HepG2 (cell line): ENCODE measurements around the gene CHTF18. TPM values are rescaled to one million over a fixed set of nuclear protein-coding genes. Genes with fewer than 3 reads are reported as not detected.

ENCODE experiments used
- ATAC-seq: fragments of 200-7000 bp; cut with Tn5 transposase; 3 replicates; pipeline ENCODE4 v1.9.1; 2020; ENCODE audit warnings: mild to moderate bottlenecking, moderate library complexity
- BruUV-seq: library from RNA; stranded (reverse); fragments of 400-500 nt; replicated peaks from 2 replicates; lab custom pipeline; 2021; lab: Mats Ljungman, UMichigan
- CTCF ChIA-PET: fragments of 300-600 bp; formaldehyde crosslinking; extraction: SDS; loops from one replicate; lab custom pipeline; 2021; ENCODE audit warnings: low total read pairs, inconsistent platforms, low intra/inter-chr PET ratio; lab: Yijun Ruan, JAX
- POLR2A ChIA-PET: fragments of 350-600 bp; sonication (Branson Sonifier 250); formaldehyde crosslinking; loops from one replicate; lab custom pipeline; 2020; ENCODE audit warnings: antibody characterized with exemption, inconsistent platforms; lab: Yijun Ruan, JAX
- DNase-seq: peaks from one replicate; pipeline ENCODE4 v3.0.0-alpha.2; 2015; ENCODE audit warnings: low spot score
- FAIRE-seq: peaks from 3 replicates; lab custom pipeline; 2011; peaks lifted over from hg19 to GRCh38; lab: Jason Lieb, UNC
- H2AFZ ChIP-seq: one replicate; pipeline ENCODE4 v1.6.1; 2011; ENCODE audit warnings: low read length, inconsistent platforms
- H3K27ac ChIP-seq: fragments of 300-600 bp; 3 replicates; pipeline ENCODE4 v1.8.0; 2011; ENCODE audit warnings: mixed run types, mild to moderate bottlenecking, mixed read lengths, low read length, inconsistent platforms; ENCODE audit not compliant: insufficient read depth; ENCODE audit errors: extremely low read length
- H3K27me3 ChIP-seq, 2 experiments: fragments of 200-600 bp in 1 of 2; 2 replicates in 1 of 2; 3 replicates in 1 of 2; pipeline versions ENCODE4 v1.6.0 to v1.8.0; 2011; ENCODE audit warnings: low read length in 2 of 2, mild to moderate bottlenecking in 2 of 2, moderate library complexity in 2 of 2, inconsistent platforms in 1 of 2; ENCODE audit not compliant: insufficient read depth in 2 of 2, control insufficient read depth in 1 of 2
- H3K36me3 ChIP-seq, 2 experiments: fragments of 200-600 bp in 1 of 2; replicated peaks in 1 of 2; 2 replicates in 1 of 2; 3 replicates in 1 of 2; pipeline versions ENCODE4 v1.5.1 to v1.8.0; 2011; ENCODE audit warnings: low read length in 2 of 2, inconsistent platforms in 1 of 2; ENCODE audit not compliant: insufficient read depth in 2 of 2, control insufficient read depth in 1 of 2
- H3K4me1 ChIP-seq: 2 replicates; pipeline ENCODE4 v1.5.1; 2012; ENCODE audit warnings: low read length, inconsistent platforms; ENCODE audit not compliant: insufficient read depth
- H3K4me2 ChIP-seq: 2 replicates; pipeline ENCODE4 v1.6.0; 2011; ENCODE audit warnings: low read depth, low read length, inconsistent platforms
- H3K4me3 ChIP-seq, 3 experiments: fragments of 200-600 bp in 1 of 3; sonication (generic), shearing (Covaris generic) in 1 of 3; replicated peaks in 1 of 3; 2 replicates each; pipeline ENCODE4 v1.5.1; 2011 to 2016; ENCODE audit warnings: low read length in 3 of 3, inconsistent platforms in 2 of 3, low read depth in 2 of 3, mild to moderate bottlenecking in 2 of 3, control low read depth in 1 of 3, mixed read lengths in 1 of 3; ENCODE audit not compliant: insufficient read depth in 1 of 3
- H3K79me2 ChIP-seq: one replicate; pipeline ENCODE4 v1.6.1; 2011; ENCODE audit warnings: low read length, inconsistent platforms; ENCODE audit not compliant: insufficient read depth
- H3K9ac ChIP-seq: 2 replicates; pipeline ENCODE4 v1.6.0; 2011; ENCODE audit warnings: mild to moderate bottlenecking, low read depth, low read length, inconsistent platforms; ENCODE audit not compliant: insufficient read depth
- H3K9me3 ChIP-seq: 2 replicates; pipeline ENCODE4 v1.5.1; 2012; ENCODE audit warnings: mild to moderate bottlenecking, low read length
- H4K20me1 ChIP-seq: 2 replicates; pipeline ENCODE4 v1.6.0; 2011; ENCODE audit warnings: inconsistent platforms, mild to moderate bottlenecking, low read length, moderate library complexity; ENCODE audit not compliant: insufficient read depth
- GLI4 ChIP-seq: sonication (generic); formaldehyde crosslinking; IDR thresholded peaks from 2 replicates; pipeline ENCODE4 v1.5.1; 2020; ENCODE audit warnings: missing genetic modification reagents, mild to moderate bottlenecking, moderate library complexity, borderline replicate concordance
- JARID2 ChIP-seq: sonication (generic); formaldehyde crosslinking; IDR thresholded peaks from 2 replicates; pipeline ENCODE4 v1.8.1; 2023; ENCODE audit warnings: missing genetic modification reagents, inconsistent platforms; ENCODE audit not compliant: insufficient replicate concordance
- MLLT10 ChIP-seq: sonication (generic); formaldehyde crosslinking; IDR thresholded peaks from 2 replicates; pipeline ENCODE4 v1.4.0; 2020; ENCODE audit warnings: missing genetic modification reagents
- MYNN ChIP-seq: sonication (generic); formaldehyde crosslinking; IDR thresholded peaks from 2 replicates; pipeline ENCODE4 v1.4.0; 2020; ENCODE audit warnings: mild to moderate bottlenecking, low read depth, missing genetic modification reagents
- REXO4 ChIP-seq: sonication (generic); formaldehyde crosslinking; IDR thresholded peaks from 2 replicates; pipeline ENCODE4 v1.8.0; 2022; ENCODE audit warnings: missing genetic modification reagents, mild to moderate bottlenecking, borderline replicate concordance
- SP5 ChIP-seq: IDR thresholded peaks from 2 replicates; pipeline ENCODE4 v1.6.1; 2016; ENCODE audit warnings: low read depth, borderline replicate concordance
- TBX2 ChIP-seq: sonication (generic); formaldehyde crosslinking; IDR thresholded peaks from 2 replicates; pipeline ENCODE4 v1.5.0; 2020; ENCODE audit warnings: missing genetic modification reagents, mild to moderate bottlenecking, borderline replicate concordance
- ZNF605 ChIP-seq: sonication (generic); formaldehyde crosslinking; IDR thresholded peaks from 2 replicates; pipeline ENCODE4 v1.8.0; 2022; ENCODE audit warnings: mild to moderate bottlenecking, missing genetic modification reagents
- ZNF777 ChIP-seq: sonication (generic); formaldehyde crosslinking; IDR thresholded peaks from 2 replicates; pipeline ENCODE4 v1.4.0; 2020; ENCODE audit warnings: missing genetic modification reagents
- ZNF782 ChIP-seq: sonication (generic); formaldehyde crosslinking; IDR thresholded peaks from 2 replicates; pipeline ENCODE4 v1.4.0; 2020; ENCODE audit warnings: missing genetic modification reagents, mild to moderate bottlenecking, borderline replicate concordance
- ZNF879 ChIP-seq: sonication (generic); formaldehyde crosslinking; IDR thresholded peaks from 2 replicates; pipeline ENCODE4 v1.8.1; 2023; ENCODE audit warnings: missing genetic modification reagents
- WGBS: methylation state at CpG from one replicate; pipeline ENCODE4 v1.1.6; 2017; ENCODE audit warnings: low lambda C conversion rate; 5-methylcytosine and 5-hydroxymethylcytosine counted together
- in situ Hi-C: cut with HindIII; loops from 2 replicates; pipeline ENCODE4 v1.10.0; 2017; ENCODE audit warnings: low pct_unique_long_range_greater_than_20kb; ENCODE audit not compliant: extremely low pct_ligation_motif_present
- intact Hi-C: fragments of 100-400 bp; cut with micrococcal nuclease; formaldehyde crosslinking; loops from one replicate; pipeline ENCODE4 v1.10.0; 2022; ENCODE audit not compliant: unreplicated experiment
- polyA plus RNA-seq, 8 experiments: library from polyadenylated mRNA; depleted of rRNA in 3 of 8; stranded (reverse) in 7 of 8; unstranded in 1 of 8; fragments of >200 nt; fragmentation: Illumina TruSeq in 4 of 8; extraction: Trizol in 4 of 8; gene quantifications; 2 replicates each; pipeline versions ENCODE4 v1.2.1 to v1.2.3, GENCODE V29; 2011 to 2016; ENCODE audit warnings: low read depth in 4 of 8, missing spikeins in 1 of 8, mixed read lengths in 1 of 8; ENCODE audit not compliant: insufficient read depth in 1 of 8
- total RNA-seq, 5 experiments: library from RNA; depleted of rRNA; stranded (reverse); fragments of >200 nt; fragmentation: Illumina TruSeq; extraction: Trizol; gene quantifications; 2 replicates each; pipeline ENCODE4 v1.2.3, GENCODE V29; 2016; ENCODE audit warnings: low read depth in 1 of 5
- TF ChIP-seq, protein P1 (sequence below): sonication (generic); formaldehyde crosslinking; IDR thresholded peaks from 2 replicates; pipeline ENCODE4 v1.4.0; 2020; ENCODE audit warnings: mild to moderate bottlenecking, missing genetic modification reagents
- TF ChIP-seq, protein P2 (sequence below): IDR thresholded peaks from 2 replicates; pipeline ENCODE4 v1.6.1; 2016; ENCODE audit warnings: missing biosample characterization, missing genetic modification reagents, low read depth
- TF ChIP-seq, protein P3 (sequence below): IDR thresholded peaks from 2 replicates; pipeline ENCODE4 v1.6.1; 2018; ENCODE audit warnings: missing genetic modification reagents, mild to moderate bottlenecking, missing compliant biosample characterization

CHTF18 gene
- total and polyA plus RNA-seq, 2 of the 13 experiments (the other 11 are each of a cell fraction or from before 2014, with no cell fraction given): 8.6 to 22.9 TPM

DNA sequence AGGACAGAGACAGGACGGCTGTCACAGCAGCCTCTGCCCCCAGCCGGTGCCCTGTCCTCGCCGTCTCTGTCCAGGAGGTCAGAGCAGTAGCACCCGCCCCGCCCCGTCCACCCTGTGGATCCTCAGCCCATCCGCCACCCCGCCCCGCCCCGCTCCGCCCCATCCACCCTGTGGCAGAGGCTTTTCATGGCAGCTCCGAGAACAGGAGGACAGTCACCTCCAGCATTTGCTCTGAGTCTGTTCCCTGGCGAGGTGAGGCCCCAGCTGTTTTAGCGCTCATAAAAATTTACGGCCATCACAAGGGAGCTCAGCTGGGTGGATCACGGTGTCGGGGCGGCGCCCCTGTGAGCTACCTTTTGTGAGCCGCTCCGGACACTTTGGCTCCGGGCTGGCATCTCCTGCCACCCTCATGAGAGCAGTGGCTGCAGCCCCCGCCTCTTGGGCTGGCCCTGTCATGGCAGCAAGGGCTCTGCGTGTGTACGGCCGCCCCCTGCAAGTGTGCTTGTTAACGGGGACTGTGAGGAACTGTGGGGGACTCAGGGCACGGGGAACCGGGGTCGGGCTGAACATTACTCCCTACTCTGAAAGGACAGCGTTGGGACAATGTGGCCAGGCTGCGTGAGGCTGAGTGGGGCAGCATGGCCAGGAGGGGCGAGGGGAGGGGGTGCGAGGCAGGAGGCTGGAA is 44.4 kb downstream of the CHTF18 start:
- no peak overlapping the region for H2AFZ ChIP-seq
- no peak for TF ChIP-seq JARID2 (CRISPR knock-in tag)
- no peak for TF ChIP-seq ZNF782 (CRISPR knock-in tag)
- peak; percentile 78; the same call in 1 of the 2 replicates for TF ChIP-seq ZNF777
- no peak for TF ChIP-seq MLLT10 (CRISPR knock-in tag)
- TF ChIP-seq ZNF605 (CRISPR knock-in tag): no peak
- no peak for TF ChIP-seq REXO4
- no peak for TF ChIP-seq MYNN (CRISPR knock-in tag)
- no peak for TF ChIP-seq SP5 (CRISPR knock-in tag)
- peaks cover 21 to 68% of the 10 kb centered on the region in 2 experiments for H3K27me3 ChIP-seq
- no peaks in the 10 kb centered on the region for H3K36me3 ChIP-seq
- H3K27ac ChIP-seq: no peak overlapping the region
- intact Hi-C loops: no loop called here
- no peaks in the 10 kb centered on the region for H3K4me1 ChIP-seq
- DNase-seq (no peak), FAIRE-seq (no peak), ATAC-seq (peak; percentile 66)
- BruUV-seq: no TSS peak
- H3K79me2 ChIP-seq: no peaks in the 10 kb centered on the region
- ChIA-PET POLR2A (no interaction called here), CTCF (no interaction called here)
- peaks cover 16% of the 10 kb centered on the region for H3K9me3 ChIP-seq
- H3K9ac ChIP-seq: no peak overlapping the region
- H4K20me1 ChIP-seq: no peaks in the 10 kb centered on the region
- no peak overlapping the region for H3K4me2 ChIP-seq
- no peak overlapping the region for H3K4me3 ChIP-seq
- in situ Hi-C loops: loop anchor here (10.0 kb wide), 1 partner anchor 62 kb away; no protein-coding TSS in a partner anchor
- WGBS: 14% methylated on average over 5 of the region's 35 CpGs

DNA sequence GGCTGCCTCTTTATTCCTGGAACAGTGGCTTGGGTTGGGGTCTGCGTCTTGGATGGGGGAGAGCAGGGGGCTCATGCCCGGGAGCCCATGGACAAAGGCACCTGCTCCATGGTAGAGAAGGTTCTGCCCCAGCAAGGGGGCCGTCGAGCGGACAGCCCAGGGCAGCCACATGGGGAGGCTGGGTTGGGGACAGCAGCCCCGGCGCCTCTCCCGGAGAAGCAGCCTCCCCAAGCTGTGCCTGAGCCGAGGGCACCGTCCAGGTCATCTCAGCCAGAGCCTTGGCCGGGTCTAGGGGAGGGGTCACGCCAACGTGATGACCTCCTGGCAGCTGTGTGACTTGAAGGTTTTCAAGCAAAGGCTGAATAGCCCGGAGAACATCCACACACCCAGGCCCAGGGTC is 45.0 kb downstream of the CHTF18 start:
- FAIRE-seq (no peak), ATAC-seq (no peak), DNase-seq (no peak)
- no peak overlapping the region for H3K4me2 ChIP-seq
- no peaks in the 10 kb centered on the region for H3K79me2 ChIP-seq
- no peak overlapping the region for H3K27ac ChIP-seq
- no peak overlapping the region for H3K9ac ChIP-seq
- H3K4me1 ChIP-seq: no peaks in the 10 kb centered on the region
- H3K36me3 ChIP-seq: no peaks in the 10 kb centered on the region
- H3K27me3 ChIP-seq: peaks cover 18 to 62% of the 10 kb centered on the region in 2 experiments
- H4K20me1 ChIP-seq: no peaks in the 10 kb centered on the region
- no TSS peak for BruUV-seq
- no peak overlapping the region for H2AFZ ChIP-seq
- in situ Hi-C loops: loop anchor here (10.0 kb wide), 1 partner anchor 61 kb away; no protein-coding TSS in a partner anchor
- intact Hi-C loops: no loop called here
- H3K9me3 ChIP-seq: peaks cover 16% of the 10 kb centered on the region
- 10% methylated on average over 7 of the region's 14 CpGs for WGBS
- H3K4me3 ChIP-seq: no peak overlapping the region
- CTCF ChIA-PET: no interaction called here
- POLR2A ChIA-PET: no interaction called here
- TF ChIP-seq TBX2 (no peak), ZNF879 (CRISPR knock-in tag) (no peak), GLI4 (CRISPR knock-in tag) (no peak)
- TF ChIP-seq, protein P1, sequence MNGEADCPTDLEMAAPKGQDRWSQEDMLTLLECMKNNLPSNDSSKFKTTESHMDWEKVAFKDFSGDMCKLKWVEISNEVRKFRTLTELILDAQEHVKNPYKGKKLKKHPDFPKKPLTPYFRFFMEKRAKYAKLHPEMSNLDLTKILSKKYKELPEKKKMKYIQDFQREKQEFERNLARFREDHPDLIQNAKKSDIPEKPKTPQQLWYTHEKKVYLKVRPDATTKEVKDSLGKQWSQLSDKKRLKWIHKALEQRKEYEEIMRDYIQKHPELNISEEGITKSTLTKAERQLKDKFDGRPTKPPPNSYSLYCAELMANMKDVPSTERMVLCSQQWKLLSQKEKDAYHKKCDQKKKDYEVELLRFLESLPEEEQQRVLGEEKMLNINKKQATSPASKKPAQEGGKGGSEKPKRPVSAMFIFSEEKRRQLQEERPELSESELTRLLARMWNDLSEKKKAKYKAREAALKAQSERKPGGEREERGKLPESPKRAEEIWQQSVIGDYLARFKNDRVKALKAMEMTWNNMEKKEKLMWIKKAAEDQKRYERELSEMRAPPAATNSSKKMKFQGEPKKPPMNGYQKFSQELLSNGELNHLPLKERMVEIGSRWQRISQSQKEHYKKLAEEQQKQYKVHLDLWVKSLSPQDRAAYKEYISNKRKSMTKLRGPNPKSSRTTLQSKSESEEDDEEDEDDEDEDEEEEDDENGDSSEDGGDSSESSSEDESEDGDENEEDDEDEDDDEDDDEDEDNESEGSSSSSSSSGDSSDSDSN: no peak
- TF ChIP-seq, protein P2, sequence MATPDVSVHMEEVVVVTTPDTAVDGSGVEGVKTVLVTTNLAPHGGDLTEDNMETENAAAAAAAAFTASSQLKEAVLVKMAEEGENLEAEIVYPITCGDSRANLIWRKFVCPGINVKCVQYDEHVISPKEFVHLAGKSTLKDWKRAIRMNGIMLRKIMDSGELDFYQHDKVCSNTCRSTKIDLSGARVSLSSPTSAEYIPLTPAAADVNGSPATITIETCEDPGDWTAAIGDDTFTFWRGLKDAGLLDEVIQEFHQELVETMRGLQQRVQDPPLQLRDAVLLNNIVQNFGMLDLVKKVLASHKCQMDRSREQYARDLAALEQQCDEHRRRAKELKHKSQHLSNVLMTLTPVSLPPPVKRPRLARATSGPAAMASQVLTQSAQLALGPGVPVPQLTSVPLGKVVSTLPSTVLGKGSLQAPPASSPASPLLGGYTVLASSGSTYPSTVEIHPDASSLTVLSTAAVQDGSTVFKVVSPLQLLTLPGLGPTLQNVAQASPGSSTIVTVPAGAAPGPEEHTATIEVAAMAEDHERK (CRISPR knock-in tag): no peak
- TF ChIP-seq, protein P3, sequence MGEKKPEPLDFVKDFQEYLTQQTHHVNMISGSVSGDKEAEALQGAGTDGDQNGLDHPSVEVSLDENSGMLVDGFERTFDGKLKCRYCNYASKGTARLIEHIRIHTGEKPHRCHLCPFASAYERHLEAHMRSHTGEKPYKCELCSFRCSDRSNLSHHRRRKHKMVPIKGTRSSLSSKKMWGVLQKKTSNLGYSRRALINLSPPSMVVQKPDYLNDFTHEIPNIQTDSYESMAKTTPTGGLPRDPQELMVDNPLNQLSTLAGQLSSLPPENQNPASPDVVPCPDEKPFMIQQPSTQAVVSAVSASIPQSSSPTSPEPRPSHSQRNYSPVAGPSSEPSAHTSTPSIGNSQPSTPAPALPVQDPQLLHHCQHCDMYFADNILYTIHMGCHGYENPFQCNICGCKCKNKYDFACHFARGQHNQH (CRISPR knock-in tag): no peak
